Endothelial cell of umbilical vein (primary cell): ENCODE measurements around the gene TNFAIP8L3. TPM values are rescaled to one million over a fixed set of nuclear protein-coding genes. Genes with fewer than 3 reads are reported as not detected.
A peak's percentile ranks its signal among the peaks of the same experiment; 100 is the strongest.

Experiments used
- Bru-seq: library from RNA; stranded (reverse); fragments of 400-500 nt; gene quantifications from one replicate; lab custom pipeline; 2021; lab: Mats Ljungman, UMichigan
- BruChase-seq, 2 experiments: library from RNA; stranded (reverse); fragments of 400-500 nt; gene quantifications; one replicate each; lab custom pipeline; 2021; lab: Mats Ljungman, UMichigan
- BruUV-seq: library from RNA; stranded (reverse); fragments of 400-500 nt; replicated peaks from 2 replicates; lab custom pipeline; 2021; lab: Mats Ljungman, UMichigan
- CTCF ChIA-PET: fragments of 300-600, 350-600 bp; sonication (Branson Sonifier 250); formaldehyde crosslinking; loops from one replicate; lab custom pipeline; 2021; ENCODE audit warnings: antibody characterized with exemption, inconsistent platforms; lab: Charles Lee
- POLR2A ChIA-PET: fragments of 300-600, 350-600 bp; sonication (Branson Sonifier 250); formaldehyde crosslinking; loops from one replicate; lab custom pipeline; 2021; ENCODE audit warnings: antibody characterized with exemption, inconsistent platforms; lab: Charles Lee
- DNase-seq: peaks from one replicate; pipeline ENCODE4 v3.0.0-alpha.2; 2011; ENCODE audit warnings: low read depth, low spot score
- FAIRE-seq: peaks from 2 replicates; lab custom pipeline; 2011; peaks lifted over from hg19 to GRCh38; lab: Jason Lieb, UNC
- H2AFZ ChIP-seq: 2 replicates; pipeline ENCODE4 v1.6.0; 2012; ENCODE audit warnings: low read depth, low read length, control low read depth, inconsistent platforms
- H3K27ac ChIP-seq: 2 replicates; pipeline ENCODE4 v1.5.1; 2011; ENCODE audit warnings: low read depth, mild to moderate bottlenecking, control low read depth, low read length, moderate library complexity; ENCODE audit not compliant: insufficient read depth
- H3K27me3 ChIP-seq, 2 experiments: 2 replicates each; pipeline versions ENCODE4 v1.6.0 to v1.6.1; 2011; ENCODE audit warnings: low read length in 2 of 2, mixed read lengths in 1 of 2; ENCODE audit not compliant: control insufficient read depth in 2 of 2, insufficient read depth in 2 of 2
- H3K36me3 ChIP-seq, 2 experiments: 2 replicates in 1 of 2; 3 replicates in 1 of 2; pipeline ENCODE4 v1.5.1; 2011; ENCODE audit warnings: low read length in 2 of 2, mild to moderate bottlenecking in 1 of 2, moderate library complexity in 1 of 2; ENCODE audit not compliant: control insufficient read depth in 2 of 2, insufficient read depth in 2 of 2; ENCODE audit errors: extremely low read depth in 1 of 2
- H3K4me1 ChIP-seq: 3 replicates; pipeline ENCODE4 v1.5.1; 2011; ENCODE audit warnings: mild to moderate bottlenecking, low read length; ENCODE audit not compliant: control insufficient read depth, insufficient read depth; ENCODE audit errors: extremely low read depth
- H3K4me2 ChIP-seq: 2 replicates; pipeline ENCODE4 v1.6.1; 2011; ENCODE audit warnings: low read length, control low read depth, mixed read lengths; ENCODE audit not compliant: insufficient read depth
- H3K4me3 ChIP-seq, 3 experiments: fragments of 200-600 bp in 1 of 3; sonication (generic), shearing (Covaris generic) in 1 of 3; replicated peaks in 1 of 3; 2 replicates each; pipeline ENCODE4 v1.5.1; 2011 to 2016; ENCODE audit warnings: control low read depth in 3 of 3, low read length in 3 of 3, mild to moderate bottlenecking in 2 of 3, inconsistent platforms in 1 of 3, low read depth in 1 of 3, moderate library complexity in 1 of 3; ENCODE audit not compliant: insufficient read depth in 1 of 3
- H3K79me2 ChIP-seq: 2 replicates; pipeline ENCODE4 v1.6.0; 2012; ENCODE audit warnings: low read length, inconsistent platforms; ENCODE audit not compliant: control insufficient read depth, insufficient read depth
- H3K9ac ChIP-seq: replicated peaks from 2 replicates; pipeline ENCODE3; 2011; ENCODE audit warnings: low read length, control low read depth; ENCODE audit not compliant: insufficient read depth; ENCODE audit errors: extremely low read depth
- H3K9me1 ChIP-seq: replicated peaks from 3 replicates; pipeline ENCODE4 v1.6.0; 2011; ENCODE audit warnings: mild to moderate bottlenecking, low read length; ENCODE audit not compliant: control insufficient read depth, insufficient read depth; ENCODE audit errors: extremely low read depth
- H3K9me3 ChIP-seq: replicated peaks from 2 replicates; pipeline ENCODE4 v1.5.1; 2012; ENCODE audit warnings: low read length, inconsistent platforms; ENCODE audit not compliant: control insufficient read depth, insufficient read depth
- H4K20me1 ChIP-seq: replicated peaks from 2 replicates; pipeline ENCODE3; 2011; ENCODE audit warnings: mild to moderate bottlenecking, low read length; ENCODE audit not compliant: control insufficient read depth, insufficient read depth; ENCODE audit errors: extremely low read depth
- FOS ChIP-seq: IDR thresholded peaks from 2 replicates; pipeline ENCODE4 v1.6.1; 2011; ENCODE audit warnings: mild to moderate bottlenecking, low read length, moderate library complexity, borderline replicate concordance; ENCODE audit not compliant: insufficient read depth
- GATA2 ChIP-seq: IDR thresholded peaks from 2 replicates; pipeline ENCODE4 v1.7.0; 2011; ENCODE audit warnings: low read depth, mild to moderate bottlenecking, moderate library complexity, mixed read lengths, low read length; ENCODE audit not compliant: insufficient read length, insufficient read depth
- JUN ChIP-seq: IDR thresholded peaks from 2 replicates; pipeline ENCODE4 v1.6.1; 2011; ENCODE audit warnings: borderline replicate concordance, low read depth; ENCODE audit not compliant: insufficient read length, insufficient read depth
- MYC ChIP-seq: IDR thresholded peaks from one replicate; pipeline ENCODE4 v1.6.1; 2011; ENCODE audit warnings: mild to moderate bottlenecking, low read depth, low read length
- POLR2AphosphoS5 ChIP-seq: IDR thresholded peaks from 2 replicates; pipeline ENCODE4 v1.6.1; 2012; ENCODE audit warnings: low read depth, mild to moderate bottlenecking, control low read depth, low read length, moderate library complexity; ENCODE audit not compliant: insufficient read depth
- dilution Hi-C: fragments of 300-500 bp; cut with MboI; formaldehyde crosslinking; loops from one replicate; pipeline ENCODE4 v1.15.0; 2019; ENCODE audit warnings: low sequenced_read_pairs; ENCODE audit not compliant: extremely low pct_ligation_motif_present
- intact Hi-C: fragments of 100-400 bp; cut with micrococcal nuclease; formaldehyde crosslinking; loops from one replicate; pipeline ENCODE4 v1.10.0; 2022
- long read RNA-seq: library from polyadenylated mRNA; stranded (forward); transcript quantifications from one replicate; pipeline ENCODE4 v2.0.0, GENCODE V29; 2021
- polyA minus RNA-seq, 3 experiments: library from RNA; depleted of rRNA, polyadenylated mRNA; stranded (reverse); fragments of >200 nt; gene quantifications; 1 replicate in 1 of 3; 2 replicates in 2 of 3; pipeline ENCODE4 v1.2.3, GENCODE V29; 2011
- polyA plus RNA-seq, 4 experiments: library from polyadenylated mRNA; depleted of rRNA in 3 of 4; stranded (reverse) in 3 of 4; unstranded in 1 of 4; fragments of >200 nt; gene quantifications; 2 replicates each; pipeline versions ENCODE4 v1.2.1 to v1.2.3, GENCODE V29; 2011 to 2012; ENCODE audit warnings: missing spikeins in 1 of 4
- total RNA-seq: library from RNA; stranded (reverse); gene quantifications from 2 replicates; pipeline ENCODE4 v1.2.3, GENCODE V29; 2021

Gene TNFAIP8L3
- 36.9 and 38.3 TPM in 2 replicates for total RNA-seq
- polyA plus RNA-seq = 7.6 and 8.8 TPM in 2 replicates
- polyA plus RNA-seq (2011; cell fraction: cytosol; rRNA removed) = 11.3 and 11.4 TPM in 2 replicates
- 6.0 and 7.3 TPM in 2 replicates for polyA plus RNA-seq (2011; cell fraction: nucleus; rRNA removed)
- polyA plus RNA-seq (2012) = 49.8 and 69.4 TPM in 2 replicates
- 14.7 and 16.4 TPM in 2 replicates for polyA minus RNA-seq
- not detected for polyA minus RNA-seq (2011; cell fraction: cytosol; rRNA and poly(A)+ RNA removed)
- 5.2 and 5.7 TPM in 2 replicates for polyA minus RNA-seq (2011; cell fraction: nucleus; rRNA and poly(A)+ RNA removed)
- Bru-seq, nascent RNA = percentile 80 among the genes with signal in this experiment
- BruChase-seq, experiment 1, labeled RNA remaining after a 6-hour chase = percentile 73 among the genes with signal in this experiment
- percentile 76 among the genes with signal in this experiment for BruChase-seq, experiment 2, labeled RNA remaining after a 2-hour chase
- long read RNA-seq, transcript TNFAIP8L3-202 (2 exons, 2,002 nt) = major isoform, 79 of 104 reads
- long read RNA-seq, partial matches to known transcripts = 0 of 104 reads
- long read RNA-seq, other reads (novel, unspliced or antisense) = 25 of 104 reads

- Histone ChIP-seq H3K9ac (peak within 1 kb of the TSS; percentile 94), H3K4me1 (peaks cover 72% of the 10 kb centered on the region), H3K27me3 (no peaks in the 10 kb centered on the region), H3K79me2 (peaks cover 60% of the 10 kb centered on the region), H3K9me3 (no peaks in the 10 kb centered on the region), H3K4me2 (peak within 1 kb of the TSS; percentile 80), H3K4me3 (peak within 1 kb of the TSS; percentile 85 to 95 (median 91)), H4K20me1 (no peaks in the 10 kb centered on the region), H3K36me3 (no peaks in the 10 kb centered on the region), H2AFZ (peak within 1 kb of the TSS; percentile 73), H3K9me1 (no peaks in the 10 kb centered on the region), H3K27ac (peak within 1 kb of the TSS; percentile 98)
- BruUV-seq = no TSS peak
- DNase-seq (peak; percentile 53), FAIRE-seq (no peak)
- ChIA-PET CTCF (interaction anchor here (1.1 to 5.2 kb wide), 2 partner anchors 38 to 68 kb away, joined by 7 to 36 read pairs; no protein-coding TSS in a partner anchor), POLR2A (interaction anchor here (0.6 kb wide), 1 partner anchor 18 kb away, joined by 4 read pairs; no protein-coding TSS in a partner anchor)
- TF ChIP-seq POLR2AphosphoS5 (no peak), JUN (no peak), MYC (no peak), FOS (no peak), GATA2 (no peak)
- dilution Hi-C loops (no loop called here), intact Hi-C loops (loop anchor here (10.0 kb wide), 2 partner anchors 740 to 1470 kb away; partner anchors contain the start of genes DTWD1, FAM227B and GABPB1)
These were observed at the start of gene TNFAIP8L3 for GRCh38 chr15:51094606-51095569. TSS of gene TNFAIP8L3 (minus strand) at chr15:51094906. CDS start at chr15:51094595, 311 bp downstream.
